ENCODE measurements around the gene CNTF. TPM values are rescaled to one million over a fixed set of nuclear protein-coding genes. Genes with fewer than 3 reads are reported as not detected.

The CNTF gene
- total RNA-seq, 1 donor from 2014 or later: 0.50 TPM

- DNase-seq (ENCODE audit: low spot score) (no peak), ATAC-seq (no peak)
These were observed 18.9 kb downstream of the CNTF start for GRCh38 chr11:58641341-58641740.

GRCh38 chr11:58641803-58642581 lies 19.5 kb downstream of the CNTF start:
- no peak for ATAC-seq
- no peak for DNase-seq (ENCODE audit: low spot score)

- ATAC-seq: no peak
- no peak for DNase-seq (ENCODE audit: low spot score)
These were observed 23.4 kb downstream of the CNTF start for GRCh38 chr11:58645854-58646253.

GRCh38 chr11:58647141-58647699 lies 24.8 kb downstream of the CNTF start:
- ATAC-seq (no peak), DNase-seq (ENCODE audit: low spot score) (no peak)

- no peak for DNase-seq (ENCODE audit: low spot score)
- no peak for ATAC-seq
These were observed 25.4 kb downstream of the CNTF start for GRCh38 chr11:58647866-58648265.

GRCh38 chr11:58649623-58650022 lies 27.2 kb downstream of the CNTF start:
- no peak for DNase-seq (ENCODE audit: low spot score)
- ATAC-seq: no peak

GRCh38 chr11:58650496-58650895 lies 28.0 kb downstream of the CNTF start:
- ATAC-seq (no peak), DNase-seq (ENCODE audit: low spot score) (no peak)

GRCh38 chr11:58652726-58653280 lies 30.3 kb downstream of the CNTF start:
- DNase-seq (ENCODE audit: low spot score): no peak
- ATAC-seq: no peak

- peak; percentile 99 for ATAC-seq
These were observed 31.8 kb downstream of the CNTF start for GRCh38 chr11:58654079-58654907.

GRCh38 chr11:58654908-58655296 lies 32.4 kb downstream of the CNTF start:
- no peak for ATAC-seq
- no peak for DNase-seq (ENCODE audit: low spot score)

More at GRCh38 chr11:58654079-58654907, 31.8 kb downstream of the CNTF start:
- DNase-seq (ENCODE audit: low spot score): peak; percentile 85

GRCh38 chr11:58656348-58656747 lies 33.9 kb downstream of the CNTF start:
- no peak for DNase-seq (ENCODE audit: low spot score)
- ATAC-seq: no peak

- no peak for ATAC-seq
- DNase-seq (ENCODE audit: low spot score): no peak
These were observed 36.2 kb downstream of the CNTF start for GRCh38 chr11:58658623-58659022.

GRCh38 chr11:58659404-58659803 lies 36.9 kb downstream of the CNTF start:
- ATAC-seq (no peak), DNase-seq (ENCODE audit: low spot score) (no peak)

- ATAC-seq (no peak), DNase-seq (ENCODE audit: low spot score) (no peak)
These were observed 37.6 kb downstream of the CNTF start for GRCh38 chr11:58659910-58660570.

GRCh38 chr11:58671983-58672633 lies 49.6 kb downstream of the CNTF start:
- ATAC-seq: no peak
- no peak for DNase-seq (ENCODE audit: low spot score)

GRCh38 chr11:58674609-58675008 lies 52.1 kb downstream of the CNTF start:
- ATAC-seq (peak; percentile 84), DNase-seq (ENCODE audit: low spot score) (peak; percentile 62)
